Stromal cell of bone marrow (primary cell): Measurements from ENCODE around the gene CABS1.

ENCODE experiments used
- DNase-seq: peaks from one replicate; pipeline ENCODE4 v3.0.0-alpha.2; 2012; ENCODE audit warnings: low read depth

Gene CABS1

GRCh38 chr4:70334681-70335080 is at the start of gene CABS1:
TSS of gene CABS1 (plus strand) at chr4:70334981. CDS start at chr4:70335040, 59 bp downstream.
- no peak for DNase-seq

- DNase-seq, result no peak
Observed at GRCh38 chr4:70288651-70289050, 46.1 kb upstream of the CABS1 start.

DNA sequence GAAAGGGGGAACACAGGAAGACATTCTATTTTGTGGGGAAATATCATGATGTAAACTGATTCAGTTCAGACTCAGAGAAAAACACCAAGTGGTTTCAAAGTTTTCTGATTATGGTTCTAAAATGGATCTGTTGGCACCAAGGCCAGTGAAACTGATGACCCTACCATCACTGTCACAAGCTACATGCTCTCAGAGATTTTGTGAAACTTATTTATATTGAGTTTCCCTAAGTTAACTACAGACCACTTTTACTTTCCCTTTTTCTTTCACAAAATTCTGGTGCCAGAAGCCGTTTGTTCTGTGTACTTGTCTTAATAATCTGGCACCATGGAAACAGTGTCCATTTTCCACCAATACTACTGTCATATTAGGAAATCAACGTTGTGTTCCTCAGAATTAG is 43.4 kb upstream of the CABS1 start:
- DNase-seq, result no peak

- DNase-seq, result no peak
Observed at GRCh38 chr4:70297576-70297975, 37.2 kb upstream of the CABS1 start.

- no peak for DNase-seq
Observed at GRCh38 chr4:70298051-70298450, 36.7 kb upstream of the CABS1 start.

- DNase-seq, result no peak
Observed at GRCh38 chr4:70299643-70300042, 35.1 kb upstream of the CABS1 start.

DNA sequence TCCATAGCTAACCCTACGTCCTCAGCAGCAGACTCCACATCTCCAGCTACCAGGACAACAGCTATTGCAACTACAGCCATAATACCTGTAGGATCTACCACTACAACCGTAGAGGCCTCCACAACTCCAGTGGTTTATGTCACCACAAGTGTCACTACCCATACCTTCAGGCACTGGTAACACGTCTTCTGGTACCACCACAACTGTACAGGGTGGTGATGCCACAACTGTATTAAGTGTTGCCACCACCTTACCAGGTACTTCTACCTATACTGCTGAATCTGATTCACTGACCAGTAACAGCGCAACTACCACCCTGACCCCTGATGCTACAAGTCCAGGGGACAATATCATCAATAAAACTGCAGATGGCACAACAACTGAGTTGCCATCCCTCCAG is 34.6 kb upstream of the CABS1 start:
- DNase-seq, result no peak

GRCh38 chr4:70303090-70303489 is 31.7 kb upstream of the CABS1 start:
- no peak for DNase-seq

GRCh38 chr4:70305601-70306000 is 29.2 kb upstream of the CABS1 start:
- DNase-seq, result no peak

DNA sequence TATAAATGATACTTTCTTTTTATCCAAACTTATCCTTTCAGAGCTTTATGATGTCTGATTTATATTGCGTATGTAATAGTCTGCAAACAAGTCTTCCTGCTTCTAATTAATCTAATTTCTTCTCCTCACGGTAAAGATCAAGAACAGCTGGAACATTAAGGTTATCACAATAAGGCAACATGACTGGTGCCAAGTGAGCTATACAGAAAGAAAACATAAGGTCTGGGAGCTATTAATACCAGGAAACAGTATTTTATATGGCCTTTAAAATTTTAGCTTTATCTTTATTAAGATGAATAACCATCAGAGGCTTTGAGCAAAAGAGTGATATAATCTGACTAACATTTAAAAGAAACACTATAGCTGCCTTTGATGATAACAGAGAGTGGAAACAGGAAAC is 28.7 kb upstream of the CABS1 start:
- DNase-seq, result no peak

GRCh38 chr4:70313736-70314135 is 21.0 kb upstream of the CABS1 start:
- no peak for DNase-seq

DNA sequence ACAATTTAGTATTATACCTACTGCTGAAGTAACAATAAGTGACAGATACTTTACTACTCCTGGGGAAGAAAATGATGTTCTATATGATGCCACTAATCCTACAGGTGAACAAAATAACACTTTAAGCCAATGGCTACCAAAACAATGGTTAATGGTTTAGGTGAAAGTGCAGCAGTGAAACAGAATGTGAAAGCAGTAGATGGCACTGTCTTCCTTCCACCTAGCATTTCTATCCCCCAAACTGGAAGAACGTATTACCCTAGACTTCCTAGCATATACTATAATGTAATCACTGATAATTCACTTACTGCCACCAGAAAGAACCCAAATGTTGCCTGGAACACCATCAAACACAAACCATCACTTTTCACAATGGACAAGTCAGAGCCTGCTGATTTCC is 18.9 kb upstream of the CABS1 start:
- DNase-seq, result no peak

DNA sequence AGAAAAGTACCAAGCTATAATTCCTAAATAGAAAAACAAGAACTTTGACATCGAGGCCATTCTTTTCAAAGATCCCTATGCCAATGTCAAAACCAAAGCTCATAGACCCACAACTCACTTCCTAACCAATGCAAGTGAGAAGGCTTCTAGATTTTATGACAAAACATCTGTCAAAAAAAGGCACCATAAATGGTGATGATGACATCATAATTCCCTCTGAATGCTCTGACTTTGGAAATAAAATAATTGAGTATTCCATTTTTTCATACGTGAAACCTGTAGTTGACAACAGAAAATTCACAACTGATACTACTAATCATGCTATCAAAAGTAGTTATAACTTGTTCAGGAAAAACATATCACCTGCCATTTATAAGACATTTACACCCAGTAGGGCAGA is 8.7 kb upstream of the CABS1 start:
- DNase-seq, result no peak

- DNase-seq, result no peak
Observed at GRCh38 chr4:70336043-70336442, 1.3 kb downstream of the CABS1 start.

- DNase-seq, result no peak
Observed at GRCh38 chr4:70337886-70338420, 3.2 kb downstream of the CABS1 start.

GRCh38 chr4:70356185-70356584 is 21.4 kb downstream of the CABS1 start:
- DNase-seq, result no peak

DNA sequence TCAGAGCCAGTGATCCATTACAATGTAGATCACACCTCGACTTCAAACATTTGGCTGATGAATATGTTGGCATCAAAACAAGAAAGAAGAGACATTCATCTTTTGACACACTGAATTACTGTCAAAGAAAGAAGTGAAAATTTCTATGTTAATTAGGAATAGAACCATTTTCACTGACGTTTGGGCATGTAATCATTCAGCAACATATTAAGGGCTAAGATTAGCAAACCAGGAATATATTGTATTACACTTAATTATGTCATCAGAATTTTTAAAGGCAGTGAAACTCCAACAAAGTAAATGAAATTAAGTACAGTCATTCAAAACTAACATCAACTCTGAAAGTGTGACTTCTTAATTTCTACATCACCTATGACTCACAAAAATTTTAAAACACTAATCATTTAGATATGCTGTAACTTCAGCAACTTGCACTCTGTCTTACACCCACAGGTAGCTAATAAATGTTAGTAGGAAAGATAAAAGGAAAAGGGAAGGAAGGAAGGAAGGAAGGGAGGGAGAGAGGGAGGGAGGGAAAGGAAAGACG is 24.4 kb downstream of the CABS1 start:
- no peak for DNase-seq

DNA sequence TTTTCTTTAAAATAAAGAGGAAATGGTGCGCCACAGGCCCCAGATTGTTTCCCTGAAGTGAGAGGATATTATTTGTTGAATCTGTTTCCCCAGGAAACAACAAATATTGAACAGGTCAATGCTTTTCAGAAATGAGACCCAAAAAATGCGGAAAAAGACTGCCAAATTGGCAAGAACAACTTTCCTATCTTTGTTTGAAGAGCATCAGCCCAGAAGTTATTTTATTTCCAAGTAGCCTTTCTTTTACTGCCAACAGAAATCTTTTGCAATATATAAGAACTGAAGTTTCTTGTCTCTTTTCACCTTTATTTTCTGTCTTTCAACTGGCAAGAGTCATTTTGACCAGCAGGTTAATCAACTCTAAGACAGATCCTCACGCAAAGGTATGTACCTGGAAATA is 25.7 kb downstream of the CABS1 start, which contains the start of gene SMR3A:
Gene SMR3A, plus strand, starts transcription at position 301 of the 400 bp plus-strand sequence. CDS start 1,356 bp downstream, outside the sequence.
- no peak for DNase-seq

DNA sequence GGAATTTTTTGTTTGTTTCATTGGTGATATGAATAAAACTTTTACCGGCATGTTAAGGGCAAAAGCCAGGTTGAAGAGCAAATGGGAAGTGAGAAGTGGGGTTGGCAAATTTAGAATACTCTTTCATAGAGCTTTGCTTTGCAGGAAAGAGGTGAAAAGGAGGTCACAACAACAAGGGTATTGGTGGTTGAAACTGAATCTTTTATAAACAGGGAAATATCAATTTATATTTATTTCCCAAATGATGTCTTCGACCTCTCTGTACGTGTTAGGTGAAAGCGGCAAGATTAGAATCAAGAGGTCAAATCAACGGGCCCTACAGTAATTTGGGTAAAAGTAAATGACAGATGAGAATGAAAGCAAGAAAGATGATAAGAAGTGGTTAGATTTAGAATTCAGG is 29.2 kb downstream of the CABS1 start:
- no peak for DNase-seq

GRCh38 chr4:70365479-70365878 is 30.7 kb downstream of the CABS1 start:
- DNase-seq, result no peak

DNA sequence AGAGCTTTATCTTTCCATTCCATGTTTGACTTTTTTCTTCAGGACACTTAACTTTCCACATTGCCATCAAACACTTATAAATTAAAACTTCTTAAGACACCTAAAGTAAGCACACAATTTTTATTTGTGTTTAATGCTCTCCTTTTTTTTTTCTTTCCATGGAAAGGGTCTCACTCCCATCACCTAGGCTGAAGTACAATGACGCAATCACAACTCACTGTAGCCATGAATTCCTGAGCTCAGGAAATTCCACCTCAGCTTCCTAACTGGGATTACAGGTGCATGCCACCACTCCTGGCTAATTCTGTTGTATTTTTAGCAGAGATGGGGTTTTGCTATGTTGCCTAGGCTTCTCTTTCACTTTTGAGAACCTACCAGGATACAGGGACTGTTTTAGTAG is 33.0 kb downstream of the CABS1 start:
- no peak for DNase-seq

GRCh38 chr4:70371987-70372386 is 37.2 kb downstream of the CABS1 start:
- no peak for DNase-seq

DNA sequence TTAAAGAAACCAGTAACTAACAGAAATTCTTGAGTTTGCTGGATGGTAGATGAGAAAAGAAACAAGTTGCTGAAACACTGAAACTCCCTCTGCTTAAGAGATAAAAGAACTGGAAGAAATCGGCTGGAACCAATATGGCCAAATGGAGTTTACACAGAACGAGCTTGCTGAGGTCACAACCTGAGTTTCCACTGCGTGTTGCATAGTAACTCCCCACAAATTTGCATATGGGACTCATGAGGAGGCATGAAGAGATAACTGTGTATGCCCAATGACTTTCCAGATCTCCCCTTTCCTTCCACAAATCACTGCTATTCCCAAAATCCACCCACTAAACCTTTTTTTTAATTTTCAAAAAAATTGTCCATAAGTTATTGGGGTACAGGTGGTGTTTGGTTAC is 38.0 kb downstream of the CABS1 start:
- no peak for DNase-seq

DNA sequence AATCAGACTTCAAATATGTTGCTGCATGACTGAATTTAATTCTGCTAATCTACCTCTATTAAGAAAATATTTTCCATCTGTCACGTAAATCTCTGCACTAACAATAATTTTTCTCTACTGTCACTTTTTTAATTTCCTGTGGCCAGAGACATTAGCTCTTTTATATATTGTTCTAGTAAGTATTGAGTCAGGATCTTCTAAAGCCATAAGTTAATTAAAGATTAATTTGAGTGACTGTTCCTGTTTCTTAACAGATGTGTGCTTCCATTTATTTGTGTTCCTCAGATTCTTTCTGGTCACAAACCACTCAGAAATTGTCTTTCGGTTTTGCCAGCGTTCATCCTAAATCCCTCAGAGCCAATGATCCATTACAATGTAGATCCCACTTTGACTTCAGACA is 45.8 kb downstream of the CABS1 start:
- DNase-seq, result no peak
